Coronary artery (tissue), 2 donors: Measurements from ENCODE around the gene CDC37L1.

Experiments
- DNase-seq: peaks from one replicate; pipeline ENCODE4 v3.0.0-alpha.2; 2017; ENCODE audit warnings: low spot score
- H3K27ac ChIP-seq, 2 donors: fragments of 200-600 bp; sonication (generic); one replicate each; pipeline ENCODE4 v1.5.1; 2016 to 2019
- H3K4me3 ChIP-seq: fragments of 200-600 bp; sonication (generic); 2 replicates; pipeline ENCODE4 v1.5.1; 2016; ENCODE audit warnings: mild to moderate bottlenecking, moderate library complexity
- CTCF ChIP-seq: fragments of 200-600 bp; sonication (generic); IDR thresholded peaks from one replicate; pipeline ENCODE4 v1.5.1; 2019; ENCODE audit warnings: antibody characterized with exemption

The CDC37L1 gene

GRCh38 chr9:4662989-4663792 lies 16.2 kb upstream of the CDC37L1 start:
- no peak for TF ChIP-seq CTCF
- Histone ChIP-seq H3K27ac (peak overlapping the region; percentile 84 to 86), H3K4me3 (peak overlapping the region; percentile 81)
- no peak for DNase-seq

- no peak for TF ChIP-seq CTCF
- H3K4me3 ChIP-seq: no peak overlapping the region
- no peak for DNase-seq
- no peak overlapping the region for H3K27ac ChIP-seq
Observed at GRCh38 chr9:4663956-4664355, 15.4 kb upstream of the CDC37L1 start.

GRCh38 chr9:4665357-4665756 lies 14.0 kb upstream of the CDC37L1 start:
- peak overlapping the region in 1 of 2 donors; percentile 46 for H3K27ac ChIP-seq
- DNase-seq: no peak
- peak overlapping the region; percentile 66 for H3K4me3 ChIP-seq
- no peak for TF ChIP-seq CTCF

GRCh38 chr9:4666042-4666699 lies 13.2 kb upstream of the CDC37L1 start, which contains the start of gene SPATA6L:
Gene SPATA6L, minus strand, starts transcription at chr9:4666480. Its CDS starts 230 bp downstream, at chr9:4666250.
- DNase-seq: peak; percentile 82

GRCh38 chr9:4667681-4668080 lies 11.7 kb upstream of the CDC37L1 start:
- Histone ChIP-seq H3K4me3 (no peak overlapping the region), H3K27ac (no peak overlapping the region)
- TF ChIP-seq CTCF: no peak
- DNase-seq: no peak

More at GRCh38 chr9:4666042-4666699, 13.2 kb upstream of the CDC37L1 start, which contains the start of gene SPATA6L:
- peak within 1 kb of the TSS; percentile 35 to 73 for H3K27ac ChIP-seq
- no peak for TF ChIP-seq CTCF
- peak within 1 kb of the TSS; percentile 66 for H3K4me3 ChIP-seq

- TF ChIP-seq CTCF: no peak
- no peak for DNase-seq
- Histone ChIP-seq H3K27ac (no peak overlapping the region), H3K4me3 (no peak overlapping the region)
Observed at GRCh38 chr9:4668604-4669003, 10.8 kb upstream of the CDC37L1 start.
